HAP-1 (cell line): ENCODE results near the gene NXPH2.

Experiments used
- DNase-seq, 2 experiments: peaks; one replicate each; pipeline ENCODE4 v3.0.0-alpha.2; 2016 to 2020; ENCODE audit warnings: low spot score in 2 of 2
- H3K27me3 ChIP-seq: fragments of 250-450 bp; sonication (Bioruptor Pico); 2 replicates; pipeline ENCODE4 v1.5.1; 2020; ENCODE audit warnings: low read depth, mild to moderate bottlenecking, moderate library complexity
- H3K36me3 ChIP-seq: fragments of 250-450 bp; sonication (Bioruptor Pico); replicated peaks from 2 replicates; pipeline ENCODE4 v1.5.1; 2020; ENCODE audit warnings: mild to moderate bottlenecking
- H3K4me1 ChIP-seq: fragments of 250-450 bp; sonication (Bioruptor Pico); 2 replicates; pipeline ENCODE4 v1.5.1; 2020; ENCODE audit warnings: mild to moderate bottlenecking
- H3K4me3 ChIP-seq: fragments of 250-450 bp; sonication (Bioruptor Pico); 2 replicates; pipeline ENCODE4 v1.5.1; 2020; ENCODE audit warnings: mild to moderate bottlenecking, moderate library complexity
- H3K9me3 ChIP-seq: fragments of 250-450 bp; sonication (Bioruptor Pico); 2 replicates; pipeline ENCODE4 v1.5.1; 2020; ENCODE audit warnings: mild to moderate bottlenecking, moderate library complexity
- in situ Hi-C: fragments of 300-500 bp; cut with MboI; formaldehyde crosslinking; loops from 3 replicates; pipeline ENCODE4 v1.14.3; 2020; ENCODE audit warnings: low sequenced_read_pairs, inconsistent platforms, mixed read lengths

NXPH2 gene

DNA sequence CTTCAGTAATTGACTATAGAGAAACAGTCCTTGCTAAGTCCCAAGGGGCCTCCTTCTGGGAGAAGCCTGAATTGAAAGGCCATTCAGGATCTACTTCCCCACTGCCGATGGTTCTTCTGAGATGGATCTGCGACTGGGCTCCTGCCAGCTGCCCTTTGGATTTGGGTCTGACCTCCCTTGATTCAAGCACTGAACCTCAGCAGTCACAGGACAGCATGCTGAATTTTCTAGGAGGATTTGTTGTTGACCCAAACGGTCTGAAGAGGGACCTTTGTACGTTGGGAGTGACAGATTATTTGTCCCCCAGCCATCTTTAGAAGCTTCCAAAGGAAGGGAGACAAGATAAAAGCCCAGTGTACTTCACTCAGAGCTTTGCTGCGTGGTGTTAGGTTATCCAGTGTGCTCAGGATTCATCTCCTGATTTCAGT is 67.1 kb downstream of the NXPH2 start:
- Histone ChIP-seq H3K36me3 (no peaks in the 10 kb centered on the region), H3K4me1 (no peaks in the 10 kb centered on the region), H3K27me3 (no peaks in the 10 kb centered on the region), H3K4me3 (no peak overlapping the region), H3K9me3 (no peaks in the 10 kb centered on the region)
- in situ Hi-C loops, result no loop called here
- DNase-seq, result no peak

- Histone ChIP-seq H3K27me3 (no peaks in the 10 kb centered on the region), H3K4me3 (no peak overlapping the region), H3K9me3 (no peaks in the 10 kb centered on the region), H3K4me1 (no peaks in the 10 kb centered on the region), H3K36me3 (no peaks in the 10 kb centered on the region)
- DNase-seq, result no peak
- in situ Hi-C loops, result no loop called here
These were observed 67.8 kb downstream of the NXPH2 start for GRCh38 chr2:138712212-138712979.

DNA sequence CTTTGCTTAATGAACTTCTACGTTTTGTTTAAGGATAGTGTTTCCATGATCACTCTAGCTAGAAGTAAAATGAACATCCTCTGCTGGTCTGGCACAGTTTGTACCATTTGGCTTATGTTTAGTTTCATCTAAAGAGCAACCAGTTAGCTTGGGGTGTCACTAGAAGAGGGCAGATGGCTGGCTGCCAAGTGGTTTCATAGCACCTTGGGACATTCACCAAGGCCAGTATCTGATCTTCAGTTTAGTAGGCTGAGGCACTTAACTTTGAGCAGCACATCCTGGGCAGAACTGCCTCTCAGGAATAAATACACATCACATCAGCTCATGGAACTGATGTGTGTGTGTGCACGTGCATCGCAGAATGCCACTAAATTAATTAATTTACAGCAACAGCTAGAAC is 68.4 kb downstream of the NXPH2 start:
- Histone ChIP-seq H3K4me3 (no peak overlapping the region), H3K27me3 (no peaks in the 10 kb centered on the region), H3K4me1 (no peaks in the 10 kb centered on the region), H3K36me3 (no peaks in the 10 kb centered on the region), H3K9me3 (no peaks in the 10 kb centered on the region)
- DNase-seq, result no peak
- in situ Hi-C loops, result no loop called here

DNA sequence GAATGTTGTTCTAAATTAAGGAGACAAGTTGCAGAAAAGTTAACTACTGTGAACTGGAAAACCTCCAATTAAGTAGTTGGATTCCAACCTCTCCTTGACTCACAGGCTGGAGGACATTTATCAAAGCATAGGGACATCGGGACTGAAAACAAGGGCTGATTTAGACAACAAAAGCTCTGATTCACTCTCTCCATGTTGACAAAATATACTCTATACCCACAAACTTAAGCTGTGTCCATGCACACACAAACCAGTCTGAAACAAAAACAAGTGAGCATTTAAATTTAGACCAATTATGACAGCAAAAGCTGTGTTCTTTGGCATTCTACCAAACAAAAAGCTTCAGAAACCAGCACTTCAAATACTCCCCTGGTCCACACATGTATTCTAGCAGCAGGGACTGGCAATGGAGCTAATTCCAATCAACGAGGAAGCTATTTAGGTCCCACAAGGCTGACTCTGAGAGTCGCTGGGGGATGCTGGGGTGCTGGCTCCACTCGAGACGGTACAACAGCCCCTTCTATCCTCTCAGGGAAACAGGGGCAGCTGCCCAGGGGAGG is 71.4 kb downstream of the NXPH2 start:
- no peaks in the 10 kb centered on the region for H3K27me3 ChIP-seq
- H3K9me3 ChIP-seq, result no peaks in the 10 kb centered on the region
- H3K4me1 ChIP-seq, result no peaks in the 10 kb centered on the region
- no peak overlapping the region for H3K4me3 ChIP-seq
- no peaks in the 10 kb centered on the region for H3K36me3 ChIP-seq
- DNase-seq, result no peak
- in situ Hi-C loops, result no loop called here

DNA sequence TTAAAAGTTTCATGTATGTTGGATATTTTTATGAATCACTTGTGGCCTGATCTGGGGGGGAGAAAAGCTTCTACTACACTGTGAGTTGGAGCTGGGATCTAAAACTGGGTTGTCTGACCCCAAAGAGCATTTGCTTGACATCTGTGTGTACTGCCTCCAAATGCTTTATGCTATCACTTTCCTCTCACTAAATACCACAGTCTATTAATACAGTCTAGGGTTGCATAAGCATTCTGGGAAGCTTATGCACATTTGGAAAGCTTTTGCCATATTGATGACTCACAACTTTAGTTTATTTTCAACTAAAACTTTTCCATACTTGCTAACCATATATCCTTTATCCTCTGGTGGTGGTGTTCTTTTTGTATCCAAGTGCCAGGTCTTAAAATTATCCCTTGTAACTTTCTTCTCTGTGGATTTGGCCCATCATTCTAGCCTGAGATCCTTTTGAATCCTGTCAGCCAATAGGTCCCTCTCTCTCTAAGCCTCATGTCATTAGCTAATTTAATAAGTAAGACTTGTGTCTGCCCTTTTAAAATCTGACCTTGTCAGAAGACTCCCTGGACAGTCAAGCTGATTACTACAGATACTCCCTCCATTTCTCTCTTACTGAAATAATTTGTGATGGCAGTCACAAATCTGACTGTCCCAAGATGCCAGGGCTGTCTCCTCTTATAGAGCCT is 72.7 kb downstream of the NXPH2 start:
- Histone ChIP-seq H3K4me1 (no peaks in the 10 kb centered on the region), H3K4me3 (no peak overlapping the region), H3K36me3 (no peaks in the 10 kb centered on the region), H3K9me3 (no peaks in the 10 kb centered on the region), H3K27me3 (no peaks in the 10 kb centered on the region)
- DNase-seq, result no peak
- in situ Hi-C loops, result no loop called here

DNA sequence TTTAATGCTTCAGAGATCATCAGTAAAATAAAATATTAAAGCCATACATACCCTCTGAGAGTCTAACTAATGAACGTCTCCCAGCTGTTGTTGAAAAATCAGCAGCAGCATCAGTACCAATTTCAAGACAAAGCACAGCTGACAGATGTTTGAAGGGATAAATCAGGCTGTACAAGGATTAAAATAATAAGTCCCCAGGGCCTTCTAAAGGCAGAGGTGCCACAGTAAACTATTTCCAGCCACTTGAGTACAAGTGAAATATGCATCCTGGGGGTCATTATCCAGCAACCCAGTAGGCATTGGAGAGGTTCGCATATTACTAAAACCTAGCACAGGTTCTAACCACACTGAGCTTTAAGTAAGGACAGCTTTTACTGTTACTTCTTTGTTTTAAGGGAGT is 76.9 kb downstream of the NXPH2 start:
- no peaks in the 10 kb centered on the region for H3K4me1 ChIP-seq
- H3K9me3 ChIP-seq, result no peaks in the 10 kb centered on the region
- DNase-seq, result no peak
- in situ Hi-C loops, result no loop called here
- H3K36me3 ChIP-seq, result no peaks in the 10 kb centered on the region
- no peaks in the 10 kb centered on the region for H3K27me3 ChIP-seq
- no peak overlapping the region for H3K4me3 ChIP-seq

DNA sequence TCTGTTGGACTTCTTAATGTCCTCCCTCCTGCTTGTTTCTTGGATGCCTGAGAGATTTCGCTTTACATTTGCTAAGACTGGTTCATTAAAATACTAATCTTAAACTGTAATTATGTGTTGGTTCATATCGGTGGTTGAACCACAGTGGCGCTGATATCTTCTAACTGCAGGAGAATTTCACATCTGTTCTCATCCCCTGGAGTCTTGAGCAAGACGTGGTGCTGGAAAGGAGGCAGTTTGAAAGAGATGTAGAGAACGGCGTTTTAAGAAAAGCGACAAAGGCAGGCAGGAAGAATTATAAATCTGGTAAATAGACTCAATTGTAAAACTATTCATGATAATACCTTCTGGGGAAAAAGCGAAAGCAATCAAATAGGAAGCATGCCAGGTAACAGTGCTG is 79.5 kb downstream of the NXPH2 start:
- DNase-seq, result no peak
- H3K4me1 ChIP-seq, result no peaks in the 10 kb centered on the region
- no peaks in the 10 kb centered on the region for H3K36me3 ChIP-seq
- no peaks in the 10 kb centered on the region for H3K9me3 ChIP-seq
- H3K4me3 ChIP-seq, result no peak overlapping the region
- no peaks in the 10 kb centered on the region for H3K27me3 ChIP-seq
- in situ Hi-C loops, result no loop called here

GRCh38 chr2:138699421-138699820 is 80.8 kb downstream of the NXPH2 start:
- no peaks in the 10 kb centered on the region for H3K9me3 ChIP-seq
- H3K36me3 ChIP-seq, result no peaks in the 10 kb centered on the region
- no peak overlapping the region for H3K4me3 ChIP-seq
- in situ Hi-C loops, result no loop called here
- no peak for DNase-seq
- H3K4me1 ChIP-seq, result no peaks in the 10 kb centered on the region
- no peaks in the 10 kb centered on the region for H3K27me3 ChIP-seq

- Histone ChIP-seq H3K9me3 (no peaks in the 10 kb centered on the region), H3K4me1 (no peaks in the 10 kb centered on the region), H3K27me3 (no peaks in the 10 kb centered on the region), H3K4me3 (no peak overlapping the region), H3K36me3 (no peaks in the 10 kb centered on the region)
- in situ Hi-C loops, result no loop called here
- DNase-seq, result no peak
These were observed 81.8 kb downstream of the NXPH2 start for GRCh38 chr2:138698428-138698827.

GRCh38 chr2:138691667-138692066 is 88.5 kb downstream of the NXPH2 start:
- no peaks in the 10 kb centered on the region for H3K27me3 ChIP-seq
- H3K9me3 ChIP-seq, result no peaks in the 10 kb centered on the region
- in situ Hi-C loops, result no loop called here
- DNase-seq, result no peak
- no peak overlapping the region for H3K4me3 ChIP-seq
- H3K36me3 ChIP-seq, result no peaks in the 10 kb centered on the region
- H3K4me1 ChIP-seq, result no peaks in the 10 kb centered on the region

DNA sequence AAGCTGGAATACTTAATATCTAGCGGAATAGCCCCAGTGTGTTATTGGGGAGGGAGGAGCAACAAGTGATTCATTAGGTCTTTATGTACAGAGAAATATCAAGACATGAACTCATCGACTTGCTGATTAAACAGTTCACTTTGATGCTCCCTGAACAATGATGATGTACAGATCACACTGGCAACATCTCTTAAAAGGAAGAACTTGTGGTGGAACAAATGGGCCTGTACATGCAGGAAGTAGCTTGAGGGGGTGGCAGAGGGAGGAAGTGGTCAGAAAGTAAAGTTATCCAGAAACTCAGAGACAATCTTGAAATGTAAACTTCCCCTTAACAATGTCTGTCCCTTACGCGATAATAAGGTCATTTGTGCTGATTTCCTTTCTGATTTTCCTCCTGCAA is 90.5 kb downstream of the NXPH2 start:
- no peak for DNase-seq
- Histone ChIP-seq H3K4me1 (no peaks in the 10 kb centered on the region), H3K36me3 (no peaks in the 10 kb centered on the region), H3K4me3 (no peak overlapping the region), H3K27me3 (no peaks in the 10 kb centered on the region), H3K9me3 (no peaks in the 10 kb centered on the region)
- in situ Hi-C loops, result no loop called here

DNA sequence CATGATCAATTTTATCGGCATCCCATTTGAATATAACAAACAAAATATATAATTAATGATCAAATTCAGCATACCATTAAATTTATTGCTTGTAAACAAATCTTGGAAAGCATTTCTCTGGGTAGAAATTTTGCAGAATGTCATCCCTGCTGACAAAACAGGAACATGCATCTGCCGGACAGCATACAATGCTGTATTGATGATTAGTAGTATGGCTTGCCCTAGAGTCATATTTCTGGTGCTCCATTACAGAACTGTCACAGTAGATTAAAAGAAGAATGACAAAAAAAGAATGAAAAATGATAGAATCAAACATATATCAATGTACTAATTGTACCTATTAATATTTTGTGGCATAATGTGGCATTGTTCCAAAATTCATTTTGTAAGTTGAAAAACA is 98.0 kb downstream of the NXPH2 start:
- peaks cover 4% of the 10 kb centered on the region; the same call in 1 of the 2 replicates for H3K27me3 ChIP-seq
- no peaks in the 10 kb centered on the region for H3K36me3 ChIP-seq
- H3K9me3 ChIP-seq, result no peaks in the 10 kb centered on the region
- DNase-seq, result no peak
- H3K4me3 ChIP-seq, result no peak overlapping the region
- no peaks in the 10 kb centered on the region for H3K4me1 ChIP-seq
- in situ Hi-C loops, result no loop called here

- H3K4me3 ChIP-seq, result no peak overlapping the region
- in situ Hi-C loops, result no loop called here
- H3K36me3 ChIP-seq, result no peaks in the 10 kb centered on the region
- H3K9me3 ChIP-seq, result no peaks in the 10 kb centered on the region
- no peak for DNase-seq
- peaks cover 4% of the 10 kb centered on the region; the same call in 1 of the 2 replicates for H3K27me3 ChIP-seq
- H3K4me1 ChIP-seq, result no peaks in the 10 kb centered on the region
These were observed 103.0 kb downstream of the NXPH2 start for GRCh38 chr2:138677221-138677620.

GRCh38 chr2:138676619-138677021 is 103.6 kb downstream of the NXPH2 start:
- DNase-seq, result no peak
- in situ Hi-C loops, result no loop called here
- Histone ChIP-seq H3K4me3 (no peak overlapping the region), H3K4me1 (no peaks in the 10 kb centered on the region), H3K36me3 (no peaks in the 10 kb centered on the region), H3K27me3 (peaks cover 4% of the 10 kb centered on the region; the same call in 1 of the 2 replicates), H3K9me3 (no peaks in the 10 kb centered on the region)
